PFSK-1 (cell line): Measurements from ENCODE around the gene GFI1B.

ENCODE experiments used
- POLR2AphosphoS5 ChIP-seq: IDR thresholded peaks from 2 replicates; pipeline ENCODE4 v1.6.1; 2012; ENCODE audit warnings: low read depth, mild to moderate bottlenecking, control low read depth, low read length, moderate library complexity
- REST ChIP-seq, 2 experiments: IDR thresholded peaks; 2 replicates each; pipeline versions ENCODE4 v1.6.1 to v1.8.0; 2011 to 2012; ENCODE audit warnings: low read depth in 2 of 2, low read length in 2 of 2, control low read depth in 1 of 2, inconsistent platforms in 1 of 2, mild to moderate bottlenecking in 1 of 2, moderate library complexity in 1 of 2; ENCODE audit not compliant: insufficient read depth in 1 of 2
- TAF1 ChIP-seq: IDR thresholded peaks from 2 replicates; pipeline ENCODE4 v1.6.1; 2012; ENCODE audit warnings: low read length, control low read depth, borderline replicate concordance; ENCODE audit not compliant: insufficient read depth

GRCh38 chr9:132947756-132948155, 30.7 kb upstream of the GFI1B start:
- TF ChIP-seq REST (IDR thresholded peaks at IDR 0.05; ENCODE audit: insufficient read depth in 1 of 2, low read depth in 2 of 2, low read length in 2 of 2) (no peak), TAF1 (no peak), POLR2AphosphoS5 (no peak)
